PC-3 (cell line): ENCODE measurements around the gene NTNG1.

Source experiments
- EZH2phosphoT487 ChIP-seq: fragments of 300-600 bp; sonication (generic); IDR thresholded peaks from 2 replicates; pipeline ENCODE4 v1.6.1; 2018; ENCODE audit warnings: mild to moderate bottlenecking, antibody characterized with exemption, low read length, borderline replicate concordance
- TF ChIP-seq, protein P1 (sequence below): fragments of 300-600 bp; sonication (generic); conservative IDR thresholded peaks from 2 replicates; pipeline ENCODE4 v1.5.1; 2017; ENCODE audit warnings: antibody characterized with exemption, low read depth, mild to moderate bottlenecking, low read length

DNA sequence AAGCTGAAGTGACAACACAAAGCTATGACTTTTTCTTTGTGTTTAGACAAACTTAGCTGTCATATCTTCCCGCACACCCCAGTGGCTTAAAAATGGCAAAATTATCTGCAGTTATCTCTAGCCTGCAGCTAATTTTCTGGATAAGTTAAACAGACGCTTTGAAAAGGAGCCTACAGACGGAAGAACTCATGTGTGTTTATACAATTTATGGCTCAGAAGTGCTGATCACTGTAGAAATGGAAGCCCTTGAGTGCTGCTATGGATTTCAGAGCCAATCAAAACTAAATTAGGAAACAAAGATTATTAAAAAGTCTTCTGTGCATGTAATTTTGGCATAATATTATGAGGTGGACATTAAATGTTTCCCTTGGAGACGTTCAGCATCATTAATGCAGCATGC lies 11.6 kb downstream of the NTNG1 start:
- TF ChIP-seq, protein P1, sequence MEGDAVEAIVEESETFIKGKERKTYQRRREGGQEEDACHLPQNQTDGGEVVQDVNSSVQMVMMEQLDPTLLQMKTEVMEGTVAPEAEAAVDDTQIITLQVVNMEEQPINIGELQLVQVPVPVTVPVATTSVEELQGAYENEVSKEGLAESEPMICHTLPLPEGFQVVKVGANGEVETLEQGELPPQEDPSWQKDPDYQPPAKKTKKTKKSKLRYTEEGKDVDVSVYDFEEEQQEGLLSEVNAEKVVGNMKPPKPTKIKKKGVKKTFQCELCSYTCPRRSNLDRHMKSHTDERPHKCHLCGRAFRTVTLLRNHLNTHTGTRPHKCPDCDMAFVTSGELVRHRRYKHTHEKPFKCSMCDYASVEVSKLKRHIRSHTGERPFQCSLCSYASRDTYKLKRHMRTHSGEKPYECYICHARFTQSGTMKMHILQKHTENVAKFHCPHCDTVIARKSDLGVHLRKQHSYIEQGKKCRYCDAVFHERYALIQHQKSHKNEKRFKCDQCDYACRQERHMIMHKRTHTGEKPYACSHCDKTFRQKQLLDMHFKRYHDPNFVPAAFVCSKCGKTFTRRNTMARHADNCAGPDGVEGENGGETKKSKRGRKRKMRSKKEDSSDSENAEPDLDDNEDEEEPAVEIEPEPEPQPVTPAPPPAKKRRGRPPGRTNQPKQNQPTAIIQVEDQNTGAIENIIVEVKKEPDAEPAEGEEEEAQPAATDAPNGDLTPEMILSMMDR = no peak
- TF ChIP-seq EZH2phosphoT487 = no peak
